ENCODE results near the gene CRACDL. TPM values are rescaled to one million over a fixed set of nuclear protein-coding genes. Genes with fewer than 3 reads are reported as not detected.

Gene CRACDL
- total RNA-seq, 5 donors from 2014 or later (not counting 1 experiment from before 2014, with no cell fraction given) = 0.23 to 2.0 (median 1.7) TPM

DNA sequence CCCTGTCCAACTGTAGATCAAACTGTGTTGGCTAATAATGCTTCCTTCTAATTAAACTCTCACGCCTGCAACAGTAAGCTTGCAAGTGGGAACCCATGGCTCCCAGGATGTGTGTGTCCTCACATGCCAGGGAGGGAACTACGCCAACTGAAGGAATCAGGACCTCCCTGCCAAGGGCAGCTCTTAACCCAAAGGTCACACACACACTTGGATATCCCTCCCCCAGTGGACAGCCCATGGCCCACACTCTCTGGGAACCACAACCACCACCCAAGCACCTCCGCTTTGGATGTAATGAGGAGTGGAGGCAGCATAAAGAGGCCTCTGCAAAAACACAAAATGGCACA is 102.1 kb downstream of the CRACDL start:
- no peak overlapping the region for H3K4me3 Mint-ChIP-seq
- H3K36me3 ChIP-seq (ENCODE audit: control insufficient read depth in 2 of 2, extremely low read depth in 1 of 2, insufficient read depth in 1 of 2, low read length in 1 of 2) = no peaks in the 10 kb centered on the region
- ChIA-PET CTCF (interaction anchor here in 1 of 2 donors (1.1 kb wide), 1 partner anchor 76 kb away, joined by 3 read pairs; no protein-coding TSS in a partner anchor), POLR2A (no interaction called here)
- 93% methylated on average over 2 of the region's 3 CpGs for WGBS (ENCODE audit: insufficient coverage)
- no peaks in the 10 kb centered on the region for H3K9me3 ChIP-seq
- no peaks in the 10 kb centered on the region for H3K27me3 Mint-ChIP-seq
- H3K36me3 Mint-ChIP-seq = no peaks in the 10 kb centered on the region
- peaks cover 45 to 77% (median 59%) of the 10 kb centered on the region in 3 donors for H3K4me1 Mint-ChIP-seq
- H3K27me3 ChIP-seq (replicated peaks in 1 of 2; ENCODE audit: control insufficient read depth in 2 of 2, extremely low read depth in 1 of 2, insufficient read depth in 2 of 2, low read length in 1 of 2) = no peaks in the 10 kb centered on the region
- no peaks in the 10 kb centered on the region for H3K9me3 Mint-ChIP-seq
- no peak for DNase-seq
- H3K27ac Mint-ChIP-seq = peak overlapping the region; percentile 58 to 77
- H3K27ac ChIP-seq (ENCODE audit: low read length) = no peak overlapping the region
- peaks cover 20 to 55% of the 10 kb centered on the region in 2 experiments for H3K4me1 ChIP-seq (ENCODE audit: control insufficient read depth in 1 of 2, extremely low read depth in 1 of 2, insufficient read depth in 2 of 2, low read length in 2 of 2)
- ATAC-seq (replicated peaks in 1 of 4) = no peak
- no peak overlapping the region for H3K4me3 ChIP-seq (ENCODE audit: control insufficient read depth in 1 of 2, extremely low read depth in 1 of 2, low read length in 1 of 2)

DNA sequence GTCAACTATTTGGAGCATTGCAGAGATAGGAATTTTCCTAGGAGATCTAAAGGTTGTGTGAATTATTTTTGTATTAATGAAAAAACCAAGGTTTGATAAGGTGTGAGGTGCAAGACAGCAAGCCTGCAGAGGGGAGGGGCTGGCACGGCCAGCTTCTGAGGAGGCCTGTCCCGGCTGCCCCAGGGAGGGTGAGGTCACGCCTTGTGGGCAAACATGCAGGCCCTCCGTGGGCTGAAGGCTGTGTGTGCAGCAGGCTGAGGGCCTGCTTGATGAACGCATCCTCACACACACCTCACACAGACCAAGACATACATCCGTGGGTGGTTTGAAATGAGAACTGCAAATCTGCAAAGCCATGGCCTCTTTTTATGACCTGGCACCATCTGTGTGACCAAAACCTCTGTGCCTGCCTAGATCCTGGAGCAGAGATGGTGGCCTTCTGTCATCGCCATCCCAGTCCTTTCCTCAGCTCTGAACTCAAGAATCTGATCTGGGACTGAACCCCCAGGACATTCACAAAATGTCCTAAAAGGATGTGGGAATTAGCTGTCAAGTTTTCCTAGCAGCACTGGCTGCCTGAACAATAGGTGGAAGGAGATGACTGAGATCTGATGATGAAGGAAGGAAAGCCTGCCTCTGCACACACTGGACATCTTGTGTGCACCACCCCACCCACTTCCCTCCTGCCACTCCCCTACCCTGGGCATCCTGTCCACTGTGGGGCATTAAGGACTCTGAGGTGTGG is 102.7 kb downstream of the CRACDL start:
- Mint-ChIP-seq H3K9me3 (no peaks in the 10 kb centered on the region), H3K4me1 (peaks cover 50 to 83% (median 64%) of the 10 kb centered on the region in 3 donors), H3K27ac (peak overlapping the region; percentile 58 to 77), H3K4me3 (no peak overlapping the region), H3K36me3 (no peaks in the 10 kb centered on the region), H3K27me3 (no peaks in the 10 kb centered on the region)
- H3K27ac ChIP-seq (ENCODE audit: low read length) = no peak overlapping the region
- H3K36me3 ChIP-seq (ENCODE audit: control insufficient read depth in 2 of 2, extremely low read depth in 1 of 2, insufficient read depth in 1 of 2, low read length in 1 of 2) = no peaks in the 10 kb centered on the region
- ATAC-seq (replicated peaks in 1 of 4) (no peak), DNase-seq (no peak)
- no peaks in the 10 kb centered on the region for H3K9me3 ChIP-seq
- ChIA-PET CTCF (interaction anchor here in 1 of 2 donors (1.1 kb wide), 1 partner anchor 75 kb away, joined by 3 read pairs; no protein-coding TSS in a partner anchor), POLR2A (no interaction called here)
- H3K27me3 ChIP-seq (replicated peaks in 1 of 2; ENCODE audit: control insufficient read depth in 2 of 2, extremely low read depth in 1 of 2, insufficient read depth in 2 of 2, low read length in 1 of 2) = no peaks in the 10 kb centered on the region
- peaks cover 26 to 60% of the 10 kb centered on the region in 2 experiments for H3K4me1 ChIP-seq (ENCODE audit: control insufficient read depth in 1 of 2, extremely low read depth in 1 of 2, insufficient read depth in 2 of 2, low read length in 2 of 2)
- H3K4me3 ChIP-seq (ENCODE audit: control insufficient read depth in 1 of 2, extremely low read depth in 1 of 2, low read length in 1 of 2) = no peak overlapping the region
- 33% methylated on average over 1 of the region's 7 CpGs for WGBS (ENCODE audit: insufficient coverage)

DNA sequence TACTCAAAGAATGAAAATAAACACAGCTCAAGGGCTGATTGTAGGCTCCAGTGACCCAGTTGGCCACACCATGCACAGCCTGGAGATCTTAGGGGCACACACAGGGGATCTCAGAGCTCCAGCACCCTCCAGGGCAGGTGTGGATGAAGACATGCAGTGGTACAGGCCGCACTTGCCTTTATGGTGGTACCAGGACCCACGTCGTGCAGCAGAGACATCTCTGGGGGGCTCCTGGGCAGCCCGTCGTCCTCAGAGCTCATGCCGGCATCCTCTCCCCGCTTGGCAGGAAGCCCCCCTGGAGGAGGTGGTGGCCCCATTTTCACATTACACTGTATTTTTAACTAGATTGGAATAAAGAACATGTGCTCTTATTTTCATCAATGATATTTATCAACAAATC is 103.9 kb downstream of the CRACDL start:
- no peak overlapping the region for H3K27ac ChIP-seq (ENCODE audit: low read length)
- Mint-ChIP-seq H3K4me3 (no peak overlapping the region), H3K9me3 (no peaks in the 10 kb centered on the region), H3K36me3 (no peaks in the 10 kb centered on the region), H3K27ac (peak overlapping the region in 1 of 2 donors; percentile 28), H3K4me1 (peaks cover 56 to 90% (median 72%) of the 10 kb centered on the region in 3 donors), H3K27me3 (no peaks in the 10 kb centered on the region)
- H3K4me1 ChIP-seq (ENCODE audit: control insufficient read depth in 1 of 2, extremely low read depth in 1 of 2, insufficient read depth in 2 of 2, low read length in 2 of 2) = peaks cover 28 to 69% of the 10 kb centered on the region in 2 experiments
- ChIA-PET CTCF (interaction anchor here in 1 of 2 donors (0.6 kb wide), 1 partner anchor 183 kb away, joined by 4 read pairs; no protein-coding TSS in a partner anchor), POLR2A (interaction anchor here in 1 of 2 donors (0.6 to 0.9 kb wide), 2 partner anchors 192 to 193 kb away, joined by 3 to 4 read pairs; no protein-coding TSS in a partner anchor)
- no peaks in the 10 kb centered on the region for H3K36me3 ChIP-seq (ENCODE audit: control insufficient read depth in 2 of 2, extremely low read depth in 1 of 2, insufficient read depth in 1 of 2, low read length in 1 of 2)
- H3K27me3 ChIP-seq (replicated peaks in 1 of 2; ENCODE audit: control insufficient read depth in 2 of 2, extremely low read depth in 1 of 2, insufficient read depth in 2 of 2, low read length in 1 of 2) = no peaks in the 10 kb centered on the region
- no peaks in the 10 kb centered on the region for H3K9me3 ChIP-seq
- 93% methylated on average over 5 of the region's 7 CpGs for WGBS (ENCODE audit: insufficient coverage)
- DNase-seq (no peak), ATAC-seq (replicated peaks in 1 of 4) (no peak)
- no peak overlapping the region for H3K4me3 ChIP-seq (ENCODE audit: control insufficient read depth in 1 of 2, extremely low read depth in 1 of 2, low read length in 1 of 2)

DNA sequence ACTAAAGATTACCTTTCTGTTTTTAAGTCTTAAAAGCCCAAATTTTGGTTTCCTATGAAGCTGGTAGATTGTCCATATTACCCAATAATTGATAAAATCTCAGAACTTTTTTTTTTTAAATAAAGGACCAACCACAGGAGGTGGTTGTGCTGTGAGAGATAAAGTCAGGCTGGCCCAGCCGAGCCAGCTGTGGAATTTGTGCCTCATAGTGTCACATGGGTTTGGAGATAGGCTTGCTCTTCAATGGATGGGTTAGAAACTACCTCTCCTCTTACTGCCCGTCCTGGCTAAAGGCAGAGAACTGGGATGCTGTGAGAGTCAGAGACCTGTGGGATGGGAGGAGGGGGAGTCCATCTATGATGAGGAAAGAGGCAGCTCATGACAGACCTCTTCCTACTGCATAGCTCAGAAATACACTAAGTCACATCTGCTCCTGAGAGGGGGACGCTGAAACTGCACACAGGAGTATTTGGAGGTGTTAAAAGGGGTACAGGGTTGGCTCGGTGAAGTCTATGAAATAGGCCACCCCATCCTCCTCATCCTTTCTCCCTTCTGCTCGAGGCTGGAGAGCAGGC is 105.4 kb downstream of the CRACDL start:
- DNase-seq = no peak
- H3K27ac ChIP-seq (ENCODE audit: low read length) = no peak overlapping the region
- Mint-ChIP-seq H3K4me1 (peaks cover 48 to 84% (median 57%) of the 10 kb centered on the region in 3 donors), H3K36me3 (no peaks in the 10 kb centered on the region), H3K27ac (peak overlapping the region in 1 of 2 donors; percentile 66), H3K27me3 (no peaks in the 10 kb centered on the region), H3K4me3 (no peak overlapping the region), H3K9me3 (no peaks in the 10 kb centered on the region)
- no peaks in the 10 kb centered on the region for H3K9me3 ChIP-seq
- no peaks in the 10 kb centered on the region for H3K36me3 ChIP-seq (ENCODE audit: control insufficient read depth in 2 of 2, extremely low read depth in 1 of 2, insufficient read depth in 1 of 2, low read length in 1 of 2)
- no peak overlapping the region for H3K4me3 ChIP-seq (ENCODE audit: control insufficient read depth in 1 of 2, extremely low read depth in 1 of 2, low read length in 1 of 2)
- no peak for ATAC-seq (replicated peaks in 1 of 4)
- H3K27me3 ChIP-seq (replicated peaks in 1 of 2; ENCODE audit: control insufficient read depth in 2 of 2, extremely low read depth in 1 of 2, insufficient read depth in 2 of 2, low read length in 1 of 2) = no peaks in the 10 kb centered on the region
- POLR2A ChIA-PET = no interaction called here
- peaks cover 21 to 54% of the 10 kb centered on the region in 2 experiments for H3K4me1 ChIP-seq (ENCODE audit: control insufficient read depth in 1 of 2, extremely low read depth in 1 of 2, insufficient read depth in 2 of 2, low read length in 2 of 2)
- CTCF ChIA-PET = interaction anchor here in 1 of 2 donors (0.5 kb wide), 1 partner anchor 39 kb away, joined by 3 read pairs; no protein-coding TSS in a partner anchor
- WGBS (ENCODE audit: insufficient coverage) = 80% methylated on average over 1 of the region's 5 CpGs

DNA sequence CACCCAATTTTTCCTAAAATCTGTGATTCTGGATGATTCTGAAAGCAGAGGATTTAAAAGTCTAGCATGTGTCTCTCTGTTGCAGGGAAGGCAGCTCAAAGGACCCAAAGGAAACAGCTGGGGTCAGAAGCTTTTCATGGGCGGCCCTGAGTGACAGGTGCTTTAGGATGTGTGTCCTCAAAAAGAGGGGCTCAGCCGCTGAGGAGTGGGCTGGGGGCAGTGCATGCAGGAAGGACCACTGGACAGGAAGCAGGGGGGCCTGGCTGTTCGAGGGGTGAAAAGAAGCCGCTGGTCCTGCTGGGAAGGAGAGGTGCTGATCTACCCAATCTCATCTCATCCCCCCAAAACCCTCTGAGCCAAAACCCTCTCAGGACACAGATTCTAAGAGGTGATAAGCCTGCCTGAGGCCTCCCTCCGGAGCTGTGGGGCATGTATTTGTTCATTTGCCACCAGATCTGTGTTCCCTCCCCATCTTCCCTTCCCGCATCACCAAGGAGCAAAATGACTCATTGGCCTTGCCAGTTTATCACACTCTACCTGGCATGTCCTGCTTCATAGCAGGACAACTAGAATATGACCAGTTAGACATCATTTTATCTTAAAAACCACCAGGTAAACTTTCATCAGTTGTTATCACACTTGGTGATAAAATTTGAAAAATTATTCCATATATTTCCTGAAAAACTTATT is 106.3 kb downstream of the CRACDL start:
- H3K4me1 ChIP-seq (ENCODE audit: control insufficient read depth in 1 of 2, extremely low read depth in 1 of 2, insufficient read depth in 2 of 2, low read length in 2 of 2) = peaks cover 21 to 48% of the 10 kb centered on the region in 2 experiments
- no peaks in the 10 kb centered on the region for H3K9me3 Mint-ChIP-seq

More for the DNA sequence above, 106.3 kb downstream of the CRACDL start:
- no peak for DNase-seq
- no peaks in the 10 kb centered on the region for H3K36me3 ChIP-seq (ENCODE audit: control insufficient read depth in 2 of 2, extremely low read depth in 1 of 2, insufficient read depth in 1 of 2, low read length in 1 of 2)
- POLR2A ChIA-PET = interaction anchor here (0.6 to 0.9 kb wide), 2 partner anchors 173 to 177 kb away, joined by 5 read pairs; no protein-coding TSS in a partner anchor
- ATAC-seq (replicated peaks in 1 of 4) = peak in 1 of 4 experiments; percentile 7
- H3K9me3 ChIP-seq = no peaks in the 10 kb centered on the region
- no peak overlapping the region for H3K4me3 ChIP-seq (ENCODE audit: control insufficient read depth in 1 of 2, extremely low read depth in 1 of 2, low read length in 1 of 2)
- Mint-ChIP-seq H3K27me3 (no peaks in the 10 kb centered on the region), H3K4me3 (peak overlapping the region in 2 of 3 donors; percentile 21 to 52), H3K36me3 (no peaks in the 10 kb centered on the region), H3K4me1 (peaks cover 42 to 78% (median 53%) of the 10 kb centered on the region in 3 donors), H3K27ac (peak overlapping the region; percentile 90)
- no peaks in the 10 kb centered on the region for H3K27me3 ChIP-seq (replicated peaks in 1 of 2; ENCODE audit: control insufficient read depth in 2 of 2, extremely low read depth in 1 of 2, insufficient read depth in 2 of 2, low read length in 1 of 2)
- H3K27ac ChIP-seq (ENCODE audit: low read length) = peak overlapping the region; percentile 30
- 62% methylated on average over 2 of the region's 6 CpGs for WGBS (ENCODE audit: insufficient coverage)
- CTCF ChIA-PET = interaction anchor here in 1 of 2 donors (0.8 to 2.1 kb wide), 2 partner anchors 157 to 180 kb away, joined by 3 to 5 read pairs; no protein-coding TSS in a partner anchor

All from T-cell (primary cell).